GM23338 (cell line): Measurements from ENCODE around the gene NRSN2. TPM values are rescaled to one million over a fixed set of nuclear protein-coding genes. Genes with fewer than 3 reads are reported as not detected.
A peak's percentile ranks its signal among the peaks of the same experiment; 100 is the strongest.

Experiments used
- ATAC-seq: fragments of 200-7000 bp; cut with Tn5 transposase; 3 replicates; pipeline ENCODE4 v1.9.1; 2020
- DNase-seq: peaks from one replicate; pipeline ENCODE4 v3.0.0-alpha.2; 2015; ENCODE audit warnings: low spot score
- H2AFZ ChIP-seq: fragments of 200-600 bp; sonication (generic); 2 replicates; pipeline ENCODE4 v1.8.0; 2016; ENCODE audit warnings: antibody characterized with exemption, mild to moderate bottlenecking, moderate library complexity
- H3F3A ChIP-seq: fragments of 200-600 bp; sonication (generic); replicated peaks from 2 replicates; pipeline ENCODE4 v1.8.0; 2017; ENCODE audit warnings: antibody characterized with exemption, mixed run types, low read depth
- H3K27ac ChIP-seq: fragments of 200-600 bp; sonication (generic); 2 replicates; pipeline ENCODE4 v1.6.1; 2016; ENCODE audit warnings: low read depth
- H3K27me3 ChIP-seq: fragments of 200-600 bp; sonication (generic); 2 replicates; pipeline ENCODE4 v1.8.0; 2016; ENCODE audit warnings: mild to moderate bottlenecking, mixed run types, moderate library complexity; ENCODE audit not compliant: insufficient read depth
- H3K36me3 ChIP-seq: fragments of 200-600 bp; sonication (generic); 2 replicates; pipeline ENCODE4 v1.8.0; 2016; ENCODE audit warnings: mild to moderate bottlenecking; ENCODE audit not compliant: insufficient read depth
- H3K4me1 ChIP-seq: fragments of 200-600 bp; sonication (generic); 2 replicates; pipeline ENCODE4 v1.8.0; 2016; ENCODE audit warnings: mild to moderate bottlenecking, moderate library complexity; ENCODE audit not compliant: insufficient read depth
- H3K4me2 ChIP-seq: fragments of 200-600 bp; sonication (generic); 2 replicates; pipeline ENCODE4 v1.7.1; 2017; ENCODE audit warnings: mixed run types
- H3K4me3 ChIP-seq: fragments of 200-600 bp; sonication (generic); 2 replicates; pipeline ENCODE4 v1.6.1; 2016; ENCODE audit warnings: mixed run types
- H3K79me2 ChIP-seq: fragments of 200-600 bp; sonication (generic); replicated peaks from 2 replicates; pipeline ENCODE4 v1.8.0; 2017; ENCODE audit warnings: mild to moderate bottlenecking; ENCODE audit not compliant: insufficient read depth
- H3K9me2 ChIP-seq: fragments of 200-600 bp; sonication (generic); 2 replicates; pipeline ENCODE4 v1.8.0; 2017; ENCODE audit not compliant: insufficient read depth
- H4K20me1 ChIP-seq: fragments of 200-600 bp; sonication (generic); replicated peaks from 2 replicates; pipeline ENCODE4 v1.8.0; 2017; ENCODE audit warnings: mild to moderate bottlenecking; ENCODE audit not compliant: insufficient read depth
- H3K27ac Mint-ChIP-seq: 2 replicates; pipeline ENCODE4 v1.8.0; 2020; ENCODE audit warnings: inconsistent platforms, mild to moderate bottlenecking, moderate library complexity, mixed read lengths
- H3K27me3 Mint-ChIP-seq: 3 replicates; pipeline ENCODE4 v1.8.0; 2022; ENCODE audit warnings: low read depth, mild to moderate bottlenecking, moderate library complexity, mixed read lengths, inconsistent platforms; ENCODE audit not compliant: insufficient read depth, poor library complexity
- H3K36me3 Mint-ChIP-seq: 3 replicates; pipeline ENCODE4 v1.8.0; 2021; ENCODE audit warnings: low read depth, mild to moderate bottlenecking, inconsistent platforms, moderate library complexity, mixed read lengths
- H3K4me1 Mint-ChIP-seq: 3 replicates; pipeline ENCODE4 v1.8.0; 2020; ENCODE audit warnings: mild to moderate bottlenecking, inconsistent platforms, mixed read lengths
- H3K4me3 Mint-ChIP-seq: 3 replicates; pipeline ENCODE4 v1.8.0; 2021; ENCODE audit warnings: moderate library complexity, mild to moderate bottlenecking, inconsistent platforms, mixed read lengths
- H3K9me3 Mint-ChIP-seq: 3 replicates; pipeline ENCODE4 v1.8.0; 2020; ENCODE audit warnings: moderate library complexity, mild to moderate bottlenecking, inconsistent platforms, mixed read lengths
- EZH2 ChIP-seq: fragments of 200-600 bp; sonication (generic); IDR thresholded peaks from one replicate; pipeline ENCODE4 v1.8.0; 2017; ENCODE audit warnings: antibody characterized with exemption, mild to moderate bottlenecking, low read depth; ENCODE audit not compliant: unreplicated experiment
- EZH2phosphoT487 ChIP-seq: fragments of 200-600 bp; sonication (generic); IDR thresholded peaks from one replicate; pipeline ENCODE4 v1.8.1; 2018; ENCODE audit warnings: antibody characterized with exemption; ENCODE audit not compliant: unreplicated experiment
- JUNB ChIP-seq: IDR thresholded peaks from one replicate; pipeline ENCODE4 v1.6.1; 2016; ENCODE audit warnings: antibody characterized with exemption; ENCODE audit not compliant: unreplicated experiment
- NANOG ChIP-seq: IDR thresholded peaks from 2 replicates; pipeline ENCODE4 v1.6.1; 2016; ENCODE audit warnings: antibody characterized with exemption, borderline replicate concordance
- STAT1 ChIP-seq: IDR thresholded peaks from one replicate; pipeline ENCODE4 v1.6.1; 2016; ENCODE audit warnings: antibody characterized with exemption; ENCODE audit not compliant: unreplicated experiment
- ZNF114 ChIP-seq: fragments of 250-450 bp; sonication (Bioruptor Pico); IDR thresholded peaks from 2 replicates; pipeline ENCODE4 v1.5.0; 2020; ENCODE audit warnings: mild to moderate bottlenecking, moderate library complexity
- ZNF462 ChIP-seq: fragments of 250-450 bp; sonication (Bioruptor Pico); IDR thresholded peaks from 2 replicates; pipeline ENCODE4 v1.5.0; 2020; ENCODE audit warnings: mild to moderate bottlenecking, moderate library complexity
- polyA plus RNA-seq: library from polyadenylated mRNA; unstranded; fragments of >200 nt; fragmentation: Nextera tagmentation; extraction: Ambion mirVana; gene quantifications from 2 replicates; pipeline ENCODE4 v1.2.1, GENCODE V29; 2016
- total RNA-seq: library from RNA; depleted of rRNA; stranded (reverse); fragments of >200 nt; shearing (Covaris generic); gene quantifications from 2 replicates; pipeline ENCODE4 v1.2.3, GENCODE V29; 2014
- TF ChIP-seq, protein P1 (sequence below): IDR thresholded peaks from one replicate; pipeline ENCODE4 v1.6.1; 2018; ENCODE audit warnings: antibody characterized with exemption; ENCODE audit not compliant: unreplicated experiment

Gene NRSN2
- total and polyA plus RNA-seq, 2 experiments from 2014 or later, result 14.4 to 17.9 TPM

GRCh38 chr20:310645-311044 is 36.3 kb upstream of the NRSN2 start (continued):
- TF ChIP-seq ZNF462 (CRISPR knock-in tag), result no peak
- no peak for TF ChIP-seq STAT1
- TF ChIP-seq JUNB, result no peak
- TF ChIP-seq, protein P1, sequence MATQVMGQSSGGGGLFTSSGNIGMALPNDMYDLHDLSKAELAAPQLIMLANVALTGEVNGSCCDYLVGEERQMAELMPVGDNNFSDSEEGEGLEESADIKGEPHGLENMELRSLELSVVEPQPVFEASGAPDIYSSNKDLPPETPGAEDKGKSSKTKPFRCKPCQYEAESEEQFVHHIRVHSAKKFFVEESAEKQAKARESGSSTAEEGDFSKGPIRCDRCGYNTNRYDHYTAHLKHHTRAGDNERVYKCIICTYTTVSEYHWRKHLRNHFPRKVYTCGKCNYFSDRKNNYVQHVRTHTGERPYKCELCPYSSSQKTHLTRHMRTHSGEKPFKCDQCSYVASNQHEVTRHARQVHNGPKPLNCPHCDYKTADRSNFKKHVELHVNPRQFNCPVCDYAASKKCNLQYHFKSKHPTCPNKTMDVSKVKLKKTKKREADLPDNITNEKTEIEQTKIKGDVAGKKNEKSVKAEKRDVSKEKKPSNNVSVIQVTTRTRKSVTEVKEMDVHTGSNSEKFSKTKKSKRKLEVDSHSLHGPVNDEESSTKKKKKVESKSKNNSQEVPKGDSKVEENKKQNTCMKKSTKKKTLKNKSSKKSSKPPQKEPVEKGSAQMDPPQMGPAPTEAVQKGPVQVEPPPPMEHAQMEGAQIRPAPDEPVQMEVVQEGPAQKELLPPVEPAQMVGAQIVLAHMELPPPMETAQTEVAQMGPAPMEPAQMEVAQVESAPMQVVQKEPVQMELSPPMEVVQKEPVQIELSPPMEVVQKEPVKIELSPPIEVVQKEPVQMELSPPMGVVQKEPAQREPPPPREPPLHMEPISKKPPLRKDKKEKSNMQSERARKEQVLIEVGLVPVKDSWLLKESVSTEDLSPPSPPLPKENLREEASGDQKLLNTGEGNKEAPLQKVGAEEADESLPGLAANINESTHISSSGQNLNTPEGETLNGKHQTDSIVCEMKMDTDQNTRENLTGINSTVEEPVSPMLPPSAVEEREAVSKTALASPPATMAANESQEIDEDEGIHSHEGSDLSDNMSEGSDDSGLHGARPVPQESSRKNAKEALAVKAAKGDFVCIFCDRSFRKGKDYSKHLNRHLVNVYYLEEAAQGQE, result no peak
- no peak for TF ChIP-seq EZH2phosphoT487

DNA sequence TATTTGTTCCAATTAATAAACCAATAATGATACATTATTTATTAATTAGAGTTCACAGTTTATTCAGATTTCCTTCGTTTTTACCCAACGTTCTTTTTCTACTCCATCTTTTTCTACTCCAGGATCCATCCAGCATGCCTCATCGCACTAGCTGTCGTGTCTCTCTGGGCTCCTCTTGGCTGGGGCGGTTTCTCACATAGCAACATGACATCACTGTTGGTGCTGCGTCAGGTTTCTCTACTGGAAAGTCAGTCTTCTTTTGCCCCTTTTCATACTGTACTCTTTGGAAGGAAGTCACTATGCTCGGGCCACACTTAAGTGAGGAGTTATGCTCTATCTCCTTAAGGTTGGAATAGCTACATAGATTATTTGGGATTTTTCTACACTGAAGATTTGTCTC is 35.3 kb upstream of the NRSN2 start:
- no peak overlapping the region for H3K27ac ChIP-seq
- no peak overlapping the region for H3K4me3 Mint-ChIP-seq
- TF ChIP-seq, protein P1, result no peak
- TF ChIP-seq NANOG (no peak), EZH2phosphoT487 (no peak), EZH2 (no peak), ZNF114 (no peak)

More for the DNA sequence above, 35.3 kb upstream of the NRSN2 start:
- H3K4me2 ChIP-seq, result no peak overlapping the region
- H3K9me2 ChIP-seq, result no peaks in the 10 kb centered on the region
- Mint-ChIP-seq H3K36me3 (no peaks in the 10 kb centered on the region; the same call in 2 of the 3 replicates), H3K27ac (peak overlapping the region; percentile 40; the same call in 1 of the 2 replicates), H3K9me3 (no peaks in the 10 kb centered on the region; the same call in 2 of the 3 replicates), H3K4me1 (peaks cover 24% of the 10 kb centered on the region), H3K27me3 (peaks cover 4% of the 10 kb centered on the region)
- DNase-seq (no peak), ATAC-seq (no peak)
- no peaks in the 10 kb centered on the region for H3K27me3 ChIP-seq
- no peaks in the 10 kb centered on the region for H4K20me1 ChIP-seq
- H3K4me3 ChIP-seq, result no peak overlapping the region
- peaks cover 8% of the 10 kb centered on the region for H3F3A ChIP-seq
- H3K79me2 ChIP-seq, result no peaks in the 10 kb centered on the region
- H3K36me3 ChIP-seq, result no peaks in the 10 kb centered on the region
- peaks cover 19% of the 10 kb centered on the region for H3K4me1 ChIP-seq
- H2AFZ ChIP-seq, result no peak overlapping the region
